Activated naive CD8-positive, alpha-beta T cell treated with anti-CD3 and anti-CD28 coated beads for 36 hours (primary cell): ENCODE measurements around the gene DNHD1. TPM values are rescaled to one million over a fixed set of nuclear protein-coding genes. Genes with fewer than 3 reads are reported as not detected.

Experiments used
- DNase-seq: peaks from one replicate; pipeline ENCODE4 v3.0.0; 2021
- H3K27ac Mint-ChIP-seq: one replicate; pipeline ENCODE4 v1.8.0; 2022; ENCODE audit warnings: mild to moderate bottlenecking, moderate library complexity, mixed read lengths
- H3K27me3 Mint-ChIP-seq: one replicate; pipeline ENCODE4 v1.8.0; 2022; ENCODE audit warnings: mild to moderate bottlenecking, mixed read lengths
- H3K36me3 Mint-ChIP-seq: one replicate; pipeline ENCODE4 v1.8.0; 2021; ENCODE audit warnings: mild to moderate bottlenecking, mixed read lengths
- H3K4me1 Mint-ChIP-seq: one replicate; pipeline ENCODE4 v1.8.0; 2021; ENCODE audit warnings: mixed read lengths
- H3K4me3 Mint-ChIP-seq: one replicate; pipeline ENCODE4 v1.8.0; 2022; ENCODE audit warnings: mild to moderate bottlenecking, moderate library complexity, mixed read lengths
- H3K9me3 Mint-ChIP-seq: one replicate; pipeline ENCODE4 v1.8.0; 2022; ENCODE audit warnings: mixed read lengths
- total RNA-seq, 2 experiments: library from RNA; stranded (reverse); gene quantifications; one replicate each; pipeline ENCODE4 v1.2.3, GENCODE V29; 2021

The DNHD1 gene
- total RNA-seq, 2 experiments from 2014 or later: 11.6 to 11.7 TPM

- no peaks in the 10 kb centered on the region for H3K9me3 Mint-ChIP-seq
- no peak overlapping the region for H3K4me3 Mint-ChIP-seq
- H3K36me3 Mint-ChIP-seq: no peaks in the 10 kb centered on the region
- DNase-seq: no peak
- no peak overlapping the region for H3K27ac Mint-ChIP-seq
- H3K27me3 Mint-ChIP-seq: no peaks in the 10 kb centered on the region
- H3K4me1 Mint-ChIP-seq: no peaks in the 10 kb centered on the region
These were observed 62.3 kb downstream of the DNHD1 start for GRCh38 chr11:6559369-6559768.

DNA sequence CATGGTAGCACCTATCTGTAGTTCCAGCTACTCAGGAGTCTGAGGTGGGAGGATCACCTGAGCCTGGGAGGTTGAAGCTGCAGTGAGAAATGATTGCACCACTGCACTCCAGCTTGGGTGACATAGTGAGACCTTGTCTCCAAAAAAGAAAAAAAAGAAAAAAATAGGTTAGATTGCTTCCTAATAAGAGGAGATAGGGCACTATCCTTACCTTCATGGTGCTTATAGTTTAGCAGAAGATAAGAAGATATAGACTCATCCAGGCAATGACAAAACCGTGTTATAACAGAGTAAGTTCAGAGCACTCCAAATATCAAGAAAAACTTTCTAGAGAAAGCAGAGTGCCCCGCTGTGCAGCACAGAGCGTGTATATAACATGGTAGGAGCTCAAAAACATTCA is 64.2 kb downstream of the DNHD1 start:
- Mint-ChIP-seq H3K4me1 (no peaks in the 10 kb centered on the region), H3K27me3 (no peaks in the 10 kb centered on the region), H3K4me3 (no peak overlapping the region), H3K36me3 (peaks cover 2% of the 10 kb centered on the region), H3K9me3 (no peaks in the 10 kb centered on the region), H3K27ac (no peak overlapping the region)
- DNase-seq: no peak

DNA sequence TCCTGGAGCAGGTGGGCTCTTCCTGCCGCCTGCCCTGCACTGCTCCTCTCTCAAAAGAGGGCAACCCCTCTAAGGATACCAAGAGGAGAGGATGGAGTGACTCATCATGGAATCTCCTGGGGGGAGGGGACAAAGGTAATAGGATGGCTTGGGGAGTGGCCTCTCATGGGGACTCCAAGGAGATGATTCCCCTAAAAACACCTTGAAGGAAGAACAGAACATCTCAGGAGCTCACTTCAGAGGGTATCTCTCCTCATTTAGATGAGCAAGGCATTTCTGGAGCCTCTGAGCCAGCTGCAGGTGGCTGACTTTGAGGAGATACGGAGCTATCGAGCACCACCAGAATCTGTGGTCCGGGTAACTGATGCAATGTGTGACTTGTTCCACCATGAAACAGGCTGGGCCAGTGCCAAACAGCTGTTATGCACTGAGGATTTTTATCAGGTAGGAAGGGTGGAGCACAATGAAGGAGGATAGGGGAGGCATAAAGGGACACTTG is 66.1 kb downstream of the DNHD1 start:
- Mint-ChIP-seq H3K4me1 (no peaks in the 10 kb centered on the region), H3K27ac (no peak overlapping the region), H3K4me3 (no peak overlapping the region), H3K27me3 (no peaks in the 10 kb centered on the region), H3K9me3 (no peaks in the 10 kb centered on the region), H3K36me3 (peaks cover 2% of the 10 kb centered on the region)
- no peak for DNase-seq

- no peak for DNase-seq
- H3K9me3 Mint-ChIP-seq: no peaks in the 10 kb centered on the region
- H3K36me3 Mint-ChIP-seq: peaks cover 2% of the 10 kb centered on the region
- H3K4me1 Mint-ChIP-seq: no peaks in the 10 kb centered on the region
- no peaks in the 10 kb centered on the region for H3K27me3 Mint-ChIP-seq
- H3K27ac Mint-ChIP-seq: no peak overlapping the region
- no peak overlapping the region for H3K4me3 Mint-ChIP-seq
These were observed 66.6 kb downstream of the DNHD1 start for GRCh38 chr11:6563667-6564066.

GRCh38 chr11:6565325-6565724 is 68.2 kb downstream of the DNHD1 start:
- Mint-ChIP-seq H3K4me1 (no peaks in the 10 kb centered on the region), H3K27ac (no peak overlapping the region), H3K9me3 (no peaks in the 10 kb centered on the region), H3K27me3 (no peaks in the 10 kb centered on the region), H3K4me3 (no peak overlapping the region), H3K36me3 (peaks cover 8% of the 10 kb centered on the region)
- DNase-seq: no peak

DNA sequence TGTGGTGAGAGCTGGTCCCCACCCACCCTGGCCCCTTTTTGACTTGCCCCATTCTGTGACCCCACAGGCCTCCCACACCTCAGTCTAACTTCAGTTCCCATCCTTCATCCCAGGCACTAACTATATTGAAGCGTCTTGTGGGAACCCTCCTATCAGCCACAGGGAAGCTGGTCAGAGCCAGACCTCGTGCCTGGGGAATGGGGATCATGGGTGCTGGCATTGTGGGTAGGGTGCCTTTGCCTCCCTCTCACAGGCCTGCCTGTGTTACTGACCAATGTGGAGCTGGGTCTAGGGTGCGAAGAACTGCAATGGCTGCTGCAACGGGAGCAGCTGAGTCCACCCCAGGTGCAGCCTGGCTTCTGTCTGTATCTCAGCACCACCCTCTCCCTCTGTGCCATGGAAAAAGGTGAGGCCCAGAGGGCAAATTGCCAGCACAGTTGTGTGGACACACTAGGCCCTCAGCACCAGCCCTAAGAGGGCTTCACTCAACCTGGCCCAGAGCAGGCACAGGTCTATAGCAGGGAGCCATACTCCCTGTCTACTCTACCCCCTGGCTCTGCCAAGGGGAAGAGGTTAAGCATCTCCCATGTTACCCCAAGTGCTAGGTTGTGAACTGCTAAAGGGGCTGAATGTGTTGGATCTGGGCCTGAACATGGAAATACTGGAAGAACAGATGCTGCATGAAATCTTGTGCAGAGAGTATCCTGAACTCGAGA is 69.1 kb downstream of the DNHD1 start:
- no peak for DNase-seq
- H3K4me3 Mint-ChIP-seq: no peak overlapping the region
- H3K9me3 Mint-ChIP-seq: no peaks in the 10 kb centered on the region
- H3K27me3 Mint-ChIP-seq: no peaks in the 10 kb centered on the region
- no peaks in the 10 kb centered on the region for H3K4me1 Mint-ChIP-seq
- no peak overlapping the region for H3K27ac Mint-ChIP-seq
- peaks cover 9% of the 10 kb centered on the region for H3K36me3 Mint-ChIP-seq

GRCh38 chr11:6566704-6567370 is 69.8 kb downstream of the DNHD1 start:
- Mint-ChIP-seq H3K27ac (no peak overlapping the region), H3K4me3 (no peak overlapping the region), H3K9me3 (no peaks in the 10 kb centered on the region), H3K27me3 (no peaks in the 10 kb centered on the region), H3K4me1 (no peaks in the 10 kb centered on the region), H3K36me3 (peaks cover 14% of the 10 kb centered on the region)
- DNase-seq: no peak

- H3K4me3 Mint-ChIP-seq: no peak overlapping the region
- no peak for DNase-seq
- no peaks in the 10 kb centered on the region for H3K27me3 Mint-ChIP-seq
- no peaks in the 10 kb centered on the region for H3K9me3 Mint-ChIP-seq
- H3K4me1 Mint-ChIP-seq: no peaks in the 10 kb centered on the region
- no peak overlapping the region for H3K27ac Mint-ChIP-seq
- H3K36me3 Mint-ChIP-seq: peaks cover 15% of the 10 kb centered on the region
These were observed 70.3 kb downstream of the DNHD1 start for GRCh38 chr11:6567371-6567745.

GRCh38 chr11:6568191-6568918 is 71.3 kb downstream of the DNHD1 start:
- no peak for DNase-seq
- Mint-ChIP-seq H3K4me3 (no peak overlapping the region), H3K9me3 (no peaks in the 10 kb centered on the region), H3K27ac (no peak overlapping the region), H3K4me1 (no peaks in the 10 kb centered on the region), H3K36me3 (peaks cover 15% of the 10 kb centered on the region), H3K27me3 (no peaks in the 10 kb centered on the region)

DNA sequence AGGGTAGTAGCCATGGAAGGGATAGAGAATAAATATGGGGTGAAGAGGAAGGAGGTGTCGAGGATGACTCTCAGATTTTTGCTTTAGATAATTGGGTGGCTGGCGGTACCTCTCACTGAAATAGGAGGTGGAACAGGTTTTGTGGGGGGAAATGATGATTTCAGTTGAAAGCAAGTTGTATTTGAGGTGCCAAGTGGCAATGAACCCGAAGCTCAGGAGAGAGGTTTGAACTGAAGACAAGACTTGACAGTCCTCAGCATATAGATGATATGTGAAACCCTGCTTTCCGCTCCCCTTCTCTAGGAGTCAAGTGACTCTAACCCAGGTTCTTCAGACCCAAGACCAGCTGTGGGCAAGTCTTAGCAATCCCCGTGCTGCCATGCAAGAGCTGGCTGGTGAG is 72.6 kb downstream of the DNHD1 start:
- Mint-ChIP-seq H3K27ac (peak overlapping the region; percentile 7), H3K9me3 (no peaks in the 10 kb centered on the region), H3K36me3 (peaks cover 15% of the 10 kb centered on the region), H3K4me1 (no peaks in the 10 kb centered on the region), H3K4me3 (no peak overlapping the region), H3K27me3 (no peaks in the 10 kb centered on the region)
- DNase-seq: no peak

GRCh38 chr11:6570691-6571427 is 73.8 kb downstream of the DNHD1 start:
- no peak for DNase-seq
- H3K9me3 Mint-ChIP-seq: no peaks in the 10 kb centered on the region
- H3K4me1 Mint-ChIP-seq: no peaks in the 10 kb centered on the region
- peaks cover 13% of the 10 kb centered on the region for H3K36me3 Mint-ChIP-seq
- H3K27me3 Mint-ChIP-seq: no peaks in the 10 kb centered on the region
- H3K4me3 Mint-ChIP-seq: no peak overlapping the region
- H3K27ac Mint-ChIP-seq: no peak overlapping the region

DNA sequence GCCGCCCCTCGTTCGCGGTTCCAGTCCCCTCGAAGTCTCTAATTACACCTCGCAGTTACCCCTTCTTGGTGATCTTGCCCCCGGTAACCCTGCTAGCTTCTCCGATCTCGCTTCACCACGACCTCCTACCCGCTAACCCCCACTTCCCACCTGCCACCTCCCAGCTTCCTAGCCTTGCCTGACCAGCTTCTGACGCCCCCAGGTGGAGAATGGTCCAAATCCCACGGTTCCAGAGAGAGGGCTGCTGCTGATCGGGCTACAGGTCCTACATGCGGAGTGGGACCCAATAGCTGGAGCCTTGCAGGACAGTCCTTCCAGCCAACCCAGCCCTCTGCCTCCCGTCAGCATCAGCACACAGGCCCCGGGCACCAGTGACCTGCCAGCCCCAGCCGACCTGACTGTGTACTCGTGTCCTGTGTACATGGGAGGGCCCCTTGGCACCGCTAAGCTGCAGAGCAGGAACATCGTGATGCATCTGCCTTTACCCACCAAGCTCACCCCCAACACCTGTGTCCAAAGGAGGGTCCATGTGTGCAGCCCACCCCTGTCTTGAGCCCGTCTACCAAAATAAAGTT is 74.4 kb downstream of the DNHD1 start:
- Mint-ChIP-seq H3K4me1 (peaks cover under 1% of the 10 kb centered on the region), H3K27me3 (no peaks in the 10 kb centered on the region), H3K27ac (no peak overlapping the region), H3K36me3 (peaks cover 13% of the 10 kb centered on the region), H3K9me3 (no peaks in the 10 kb centered on the region), H3K4me3 (no peak overlapping the region)
- DNase-seq: no peak

GRCh38 chr11:6572215-6572614 is 75.1 kb downstream of the DNHD1 start:
- Mint-ChIP-seq H3K4me1 (peaks cover 2% of the 10 kb centered on the region), H3K9me3 (no peaks in the 10 kb centered on the region), H3K27ac (no peak overlapping the region), H3K4me3 (no peak overlapping the region), H3K27me3 (no peaks in the 10 kb centered on the region), H3K36me3 (peaks cover 13% of the 10 kb centered on the region)
- no peak for DNase-seq

DNA sequence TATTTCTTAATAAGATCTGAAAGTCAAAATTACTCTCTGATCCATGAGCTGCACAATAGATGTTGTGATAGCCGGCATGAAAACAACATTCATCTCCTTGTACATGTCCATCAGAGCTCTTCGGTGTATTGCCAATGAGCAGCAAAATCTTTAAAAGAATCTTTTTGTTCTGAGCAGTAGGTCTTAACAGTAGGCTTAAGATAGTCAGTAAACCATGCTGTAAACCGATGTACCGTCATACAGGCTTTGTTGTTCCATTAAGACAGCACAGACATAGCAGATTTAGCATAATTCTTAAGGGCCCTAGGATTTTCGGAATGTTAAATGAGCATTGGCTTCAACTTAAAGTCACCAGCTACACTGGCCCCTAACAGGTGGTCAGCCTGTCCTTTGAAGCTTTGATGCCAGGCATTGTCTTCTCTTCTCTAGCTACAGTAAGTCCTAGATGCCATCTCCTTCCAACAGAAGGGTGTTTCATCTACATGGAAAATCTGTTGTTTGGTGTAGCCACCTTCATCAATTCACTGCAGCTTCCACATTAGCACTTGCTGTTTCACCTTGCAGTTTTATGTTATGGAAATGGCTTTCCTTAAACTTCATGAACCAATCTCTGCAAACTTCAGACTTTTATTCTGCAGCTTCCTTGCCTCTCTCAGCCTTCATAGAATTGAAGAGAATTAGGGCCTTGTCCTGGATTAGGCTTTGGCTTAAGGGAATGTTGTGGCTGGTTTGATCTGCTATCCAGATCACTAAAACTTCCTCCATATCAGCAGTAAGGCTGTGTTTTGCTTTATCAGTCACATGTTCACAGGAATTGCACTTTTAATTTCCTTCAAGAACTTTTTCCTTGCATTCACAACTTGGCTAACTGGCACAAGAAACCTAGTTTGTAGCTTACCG is 78.0 kb downstream of the DNHD1 start:
- H3K4me3 Mint-ChIP-seq: no peak overlapping the region

More for the DNA sequence above, 78.0 kb downstream of the DNHD1 start:
- peaks cover 4% of the 10 kb centered on the region for H3K4me1 Mint-ChIP-seq
- no peak for DNase-seq
- H3K27me3 Mint-ChIP-seq: no peaks in the 10 kb centered on the region
- H3K36me3 Mint-ChIP-seq: peaks cover 9% of the 10 kb centered on the region
- no peak overlapping the region for H3K27ac Mint-ChIP-seq
- H3K9me3 Mint-ChIP-seq: no peaks in the 10 kb centered on the region
